ENCODE results near the gene SOCS4.

The SOCS4 gene

DNA sequence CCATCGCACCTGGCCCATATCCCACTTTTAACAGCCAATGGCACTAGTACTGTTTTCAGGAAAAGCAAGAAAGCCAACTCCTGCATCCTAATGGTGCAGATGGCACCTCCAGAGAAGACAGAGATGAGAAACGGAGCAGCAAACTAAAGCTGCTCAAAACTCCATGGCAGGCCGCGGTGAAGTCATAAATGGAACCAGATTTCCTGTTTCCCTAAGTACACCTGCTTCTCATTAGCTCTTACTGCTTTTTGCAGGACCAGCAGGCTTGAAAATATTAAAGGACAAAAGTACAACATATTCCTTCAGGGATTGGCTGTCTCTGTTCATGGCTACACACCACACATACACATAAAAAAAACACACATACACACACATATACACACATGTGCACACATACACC lies 65.3 kb downstream of the SOCS4 start:
- FAIRE-seq = no peak

DNA sequence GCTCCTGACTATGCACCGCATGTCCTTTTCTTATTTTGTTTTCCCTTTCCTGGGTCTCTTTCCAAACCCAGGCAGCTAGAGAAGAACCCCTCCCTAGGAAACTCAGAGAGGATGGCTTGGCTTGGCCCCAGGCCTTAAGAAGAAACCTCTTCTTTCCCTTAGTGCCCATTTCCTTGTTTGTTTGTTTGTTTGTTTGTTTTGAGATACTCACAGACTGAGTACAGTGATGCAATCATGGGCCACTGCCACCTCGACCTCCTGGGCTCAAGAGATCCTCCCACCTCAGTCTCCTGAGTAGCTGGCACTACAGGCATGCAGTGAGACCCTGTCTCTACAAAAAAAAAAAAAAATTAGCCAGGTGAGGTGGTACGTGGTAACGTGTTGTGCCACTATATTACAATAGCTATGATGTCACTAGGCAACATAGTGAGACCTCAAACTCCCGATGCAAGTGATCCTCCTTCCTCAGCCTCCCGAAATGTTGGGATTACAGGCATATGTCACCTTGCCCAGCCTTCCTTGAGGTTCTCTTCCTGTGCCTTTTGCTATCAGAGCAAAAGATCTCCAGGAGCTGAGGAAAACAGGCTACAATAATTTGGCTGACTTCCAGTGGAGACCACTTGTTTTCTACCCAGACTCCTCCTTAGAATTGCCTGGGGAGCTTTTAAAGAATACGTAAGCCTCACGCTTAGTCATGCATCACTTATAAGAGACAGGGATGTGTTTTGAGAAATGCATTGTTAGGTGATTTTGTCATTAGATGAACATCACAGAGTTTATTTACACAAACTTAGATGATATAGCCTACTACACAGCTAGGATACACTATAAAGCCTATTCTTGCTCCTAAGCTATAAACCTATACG lies 67.5 kb downstream of the SOCS4 start:
- FAIRE-seq = no peak

DNA sequence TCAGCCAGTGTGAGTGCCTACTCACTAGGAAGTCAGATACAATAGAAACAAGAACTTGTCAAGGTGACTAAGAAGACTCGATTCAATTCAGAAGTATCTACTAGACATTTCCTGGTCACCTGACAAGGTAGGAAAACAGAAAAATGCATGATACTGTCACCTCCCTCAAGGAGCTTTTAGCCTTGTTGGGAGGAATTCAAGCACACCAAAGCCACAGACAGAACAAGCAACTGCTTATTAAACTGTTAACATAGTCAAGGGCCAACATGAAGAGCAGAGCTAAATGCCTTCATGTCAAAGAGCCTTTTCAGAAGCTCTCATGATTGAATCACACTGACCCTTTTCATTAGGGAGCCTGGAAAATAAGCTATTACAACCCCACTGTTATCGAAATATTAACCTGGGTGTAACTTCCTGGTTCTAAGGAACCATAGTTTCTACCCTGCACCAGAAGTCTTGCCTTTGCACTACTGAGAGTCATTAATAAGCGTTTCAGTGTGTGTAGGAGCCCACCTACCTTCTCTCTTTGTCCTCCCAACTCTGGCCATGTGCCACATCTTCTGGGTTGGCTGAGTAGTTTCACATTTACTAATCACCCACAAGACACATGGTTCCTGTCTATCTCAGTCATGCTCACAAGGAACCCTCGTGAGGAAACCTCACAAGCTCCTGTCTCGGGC lies 71.0 kb downstream of the SOCS4 start:
- FAIRE-seq = no peak

DNA sequence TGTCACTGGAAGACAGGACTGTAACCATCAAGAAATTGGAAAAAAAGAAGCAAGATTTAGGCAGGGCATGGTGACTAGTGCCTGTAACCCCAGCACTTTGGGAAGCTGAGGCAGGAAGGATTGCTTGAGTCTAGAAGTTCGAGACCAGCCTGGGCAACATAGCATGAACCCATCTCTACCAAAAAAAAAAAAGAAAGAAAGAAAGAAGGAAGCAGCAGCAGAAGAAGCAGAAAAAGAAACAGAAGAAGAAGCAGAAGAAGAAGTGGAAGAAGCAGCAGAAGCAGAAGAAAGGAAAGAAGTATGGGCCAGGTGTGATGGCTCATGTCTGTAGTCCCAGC lies 71.5 kb downstream of the SOCS4 start:
- FAIRE-seq = no peak
